ENCODE measurements around the gene NFKBIA.

Gene NFKBIA

GRCh38 chr14:35369701-35370191 is 34.8 kb downstream of the NFKBIA start:
- no peak for TF ChIP-seq GABPA (IDR thresholded peaks at IDR 0.05; ENCODE audit: low read depth)
- no peak for TF ChIP-seq REST (IDR thresholded peaks at IDR 0.05; ENCODE audit: insufficient replicate concordance, low read depth)

GRCh38 chr14:35368583-35369392 is 35.8 kb downstream of the NFKBIA start:
- no peak overlapping the region for H3K27ac ChIP-seq (replicated peaks)
- H3K4me3 ChIP-seq (replicated peaks; ENCODE audit: insufficient read depth, low read length): no peak overlapping the region
- no peak for DNase-seq (ENCODE audit: low read depth in 1 of 2, low spot score in 1 of 2)
- no peaks in the 10 kb centered on the region for H3K27me3 ChIP-seq (ENCODE audit: insufficient read depth, poor library complexity, severe bottlenecking)
- TF ChIP-seq REST (IDR thresholded peaks at IDR 0.05; ENCODE audit: insufficient replicate concordance, low read depth) (no peak), CTCF (IDR thresholded peaks at IDR 0.05; ENCODE audit: insufficient read depth, low read length) (no peak), SPI1 (IDR thresholded peaks at IDR 0.05; ENCODE audit: borderline replicate concordance, low read depth) (no peak), POLR2AphosphoS5 (IDR thresholded peaks at IDR 0.05; ENCODE audit: low read depth) (no peak), GABPA (IDR thresholded peaks at IDR 0.05; ENCODE audit: low read depth) (no peak)

More at GRCh38 chr14:35369701-35370191, 34.8 kb downstream of the NFKBIA start:
- Histone ChIP-seq H3K27ac (replicated peaks) (no peak overlapping the region), H3K27me3 (ENCODE audit: insufficient read depth, poor library complexity, severe bottlenecking) (no peaks in the 10 kb centered on the region), H3K4me3 (replicated peaks; ENCODE audit: insufficient read depth, low read length) (no peak overlapping the region)
- DNase-seq (ENCODE audit: low read depth in 1 of 2, low spot score in 1 of 2): no peak

GRCh38 chr14:35368139-35368460 is 36.4 kb downstream of the NFKBIA start:
- DNase-seq (ENCODE audit: low read depth in 1 of 2, low spot score in 1 of 2): no peak
- TF ChIP-seq SPI1 (IDR thresholded peaks at IDR 0.05; ENCODE audit: borderline replicate concordance, low read depth): no peak
- TF ChIP-seq POLR2AphosphoS5 (IDR thresholded peaks at IDR 0.05; ENCODE audit: low read depth): no peak
- TF ChIP-seq CTCF (IDR thresholded peaks at IDR 0.05; ENCODE audit: insufficient read depth, low read length): no peak
- TF ChIP-seq GABPA (IDR thresholded peaks at IDR 0.05; ENCODE audit: low read depth): no peak
- TF ChIP-seq REST (IDR thresholded peaks at IDR 0.05; ENCODE audit: insufficient replicate concordance, low read depth): no peak
- Histone ChIP-seq H3K4me3 (replicated peaks; ENCODE audit: insufficient read depth, low read length) (no peak overlapping the region), H3K27ac (replicated peaks) (no peak overlapping the region), H3K27me3 (ENCODE audit: insufficient read depth, poor library complexity, severe bottlenecking) (no peaks in the 10 kb centered on the region)

Measured in HL-60 (cell line).